B cell (primary cell): ENCODE measurements around the gene ATR. TPM values are rescaled to one million over a fixed set of nuclear protein-coding genes. Genes with fewer than 3 reads are reported as not detected.

Experiments
- ATAC-seq: fragments of 200-7000 bp; cut with Tn5 transposase; one replicate; pipeline ENCODE4 v1.10.0; 2021; ENCODE audit warnings: low read depth, mild to moderate bottlenecking, moderate number of reproducible peaks, moderate library complexity
- CTCF ChIA-PET: fragments of 350-600 bp; sonication (Branson Sonifier 250); formaldehyde crosslinking; loops from one replicate; lab custom pipeline; 2021; ENCODE audit warnings: antibody characterized with exemption, inconsistent platforms; lab: Charles Lee
- POLR2A ChIA-PET: fragments of 350-600 bp; sonication (Branson Sonifier 250); formaldehyde crosslinking; loops from one replicate; lab custom pipeline; 2021; ENCODE audit warnings: antibody characterized with exemption; lab: Charles Lee
- DNase-seq: peaks from one replicate; pipeline ENCODE4 v3.0.0; 2013
- H2AFZ ChIP-seq: 2 replicates; pipeline ENCODE4 v1.6.1; 2012; ENCODE audit warnings: mild to moderate bottlenecking, low read depth, low read length; ENCODE audit not compliant: insufficient read depth, poor library complexity, severe bottlenecking
- H3K27ac ChIP-seq, 2 donors: 1 replicate in 1 of 2; 2 replicates in 1 of 2; pipeline ENCODE4 v1.5.1; 2012 to 2013; ENCODE audit warnings: low read length in 2 of 2, mild to moderate bottlenecking in 2 of 2, moderate library complexity in 1 of 2
- H3K27me3 ChIP-seq, 4 experiments: fragments of 200-600 bp in 1 of 4; sonication (generic) in 1 of 4; replicated peaks in 1 of 4; 1 replicate in 2 of 4; 2 replicates in 2 of 4; pipeline versions ENCODE4 v1.6.1 to v1.7.0; 2013 to 2016; ENCODE audit warnings: low read length in 3 of 4, mild to moderate bottlenecking in 2 of 4, mixed read lengths in 1 of 4, moderate library complexity in 1 of 4; ENCODE audit not compliant: insufficient read depth in 4 of 4, control insufficient read depth in 3 of 4; ENCODE audit errors: control extremely low read depth in 1 of 4
- H3K36me3 ChIP-seq, 2 experiments: replicated peaks in 1 of 2; 1 replicate in 1 of 2; 2 replicates in 1 of 2; pipeline versions ENCODE4 v1.6.1 to v1.7.1; 2013; ENCODE audit warnings: low read length in 1 of 2; ENCODE audit not compliant: insufficient read depth in 2 of 2, control insufficient read depth in 1 of 2; ENCODE audit errors: control extremely low read depth in 1 of 2, extremely low read depth in 1 of 2
- H3K4me1 ChIP-seq, 2 donors: fragments of 200-600 bp in 1 of 2; sonication (generic) in 1 of 2; 1 replicate in 1 of 2; 2 replicates in 1 of 2; pipeline versions ENCODE4 v1.5.1 to v1.6.1; 2013 to 2017; ENCODE audit warnings: low read length in 2 of 2; ENCODE audit not compliant: control insufficient read depth in 2 of 2, insufficient read depth in 2 of 2
- H3K4me2 ChIP-seq: replicated peaks from 2 replicates; pipeline ENCODE3; 2012; ENCODE audit warnings: mild to moderate bottlenecking, low read depth, low read length; ENCODE audit not compliant: poor library complexity, severe bottlenecking
- H3K4me3 ChIP-seq, 5 experiments: fragments of 200-600 bp in 1 of 5; sonication (generic) in 1 of 5; 1 replicate in 3 of 5; 2 replicates in 2 of 5; pipeline versions ENCODE4 v1.5.1 to v1.7.0; 2011 to 2016; ENCODE audit warnings: low read length in 4 of 5, mild to moderate bottlenecking in 4 of 5, low read depth in 2 of 5, control low read depth in 1 of 5, moderate library complexity in 1 of 5; ENCODE audit not compliant: insufficient read depth in 1 of 5; ENCODE audit errors: control extremely low read depth in 1 of 5, extremely low read depth in 1 of 5
- H3K79me2 ChIP-seq: fragments of 200-600 bp; sonication (generic); one replicate; pipeline ENCODE4 v1.6.0; 2016; ENCODE audit warnings: low read length; ENCODE audit not compliant: control insufficient read depth, insufficient read depth
- H3K9ac ChIP-seq: fragments of 200-600 bp; sonication (generic); 2 replicates; pipeline ENCODE4 v1.6.1; 2017; ENCODE audit warnings: mild to moderate bottlenecking, low read length, moderate library complexity
- H3K9me3 ChIP-seq, 3 donors: one replicate each; pipeline versions ENCODE4 v1.6.1 to v1.7.1; 2013; ENCODE audit warnings: low read length in 2 of 3; ENCODE audit not compliant: control insufficient read depth in 2 of 3, insufficient read depth in 1 of 3; ENCODE audit errors: control extremely low read depth in 1 of 3
- H4K20me1 ChIP-seq: 2 replicates; pipeline ENCODE4 v1.6.0; 2012; ENCODE audit warnings: mild to moderate bottlenecking, low read length; ENCODE audit not compliant: insufficient read depth, control insufficient read depth, poor library complexity, severe bottlenecking
- H3K27ac Mint-ChIP-seq: one replicate; pipeline ENCODE4 v1.8.0; 2021; ENCODE audit warnings: mixed read lengths
- H3K27me3 Mint-ChIP-seq: one replicate; pipeline ENCODE4 v1.8.0; 2021; ENCODE audit warnings: mixed read lengths
- H3K4me1 Mint-ChIP-seq: one replicate; pipeline ENCODE4 v1.8.0; 2021; ENCODE audit warnings: mixed read lengths
- H3K4me3 Mint-ChIP-seq: one replicate; pipeline ENCODE4 v1.8.0; 2021; ENCODE audit warnings: mixed read lengths
- H3K9me3 Mint-ChIP-seq: one replicate; pipeline ENCODE4 v1.8.0; 2022; ENCODE audit warnings: mixed read lengths; ENCODE audit not compliant: insufficient read depth
- CTCF ChIP-seq: fragments of 200-600 bp; IDR thresholded peaks from one replicate; pipeline ENCODE4 v1.8.0; 2022; ENCODE audit warnings: antibody characterized with exemption, mild to moderate bottlenecking
- EZH2 ChIP-seq: IDR thresholded peaks from 2 replicates; pipeline ENCODE4 v1.6.1; 2012; ENCODE audit warnings: borderline replicate concordance, low read depth, mild to moderate bottlenecking, moderate library complexity, low read length; ENCODE audit not compliant: insufficient read depth, poor library complexity, severe bottlenecking
- WGBS: methylation state at CpG from one replicate; pipeline ENCODE4 v1.1.5; 2013; ENCODE audit warnings: missing lambda C conversion rate; ENCODE audit not compliant: insufficient coverage; 5-methylcytosine and 5-hydroxymethylcytosine counted together
- intact Hi-C: fragments of 100-400 bp; cut with micrococcal nuclease; formaldehyde crosslinking; loops from one replicate; pipeline ENCODE4 v1.10.0; 2022
- polyA plus RNA-seq: library from polyadenylated mRNA; depleted of rRNA; stranded (reverse); fragments of >200 nt; gene quantifications from 2 replicates; pipeline ENCODE4 v1.2.3, GENCODE V29; 2012
- total RNA-seq, 2 donors: library from RNA; stranded (reverse); fragments of 120-200 nt in 1 of 2; gene quantifications; 1 replicate in 1 of 2; 2 replicates in 1 of 2; pipeline versions ENCODE4 v1.2.3 to v1.2.4, GENCODE V29; 2013 to 2022

ATR gene
- total and polyA plus RNA-seq, 2 donors (not counting 1 experiment from before 2014, with no cell fraction given): 17.1 to 46.7 TPM

GRCh38 chr3:142618917-142619461 lies 40.5 kb upstream of the ATR start:
- WGBS: 100% methylated on average over 2 of the region's 3 CpGs
- no peak overlapping the region for H3K27ac ChIP-seq
- DNase-seq (no peak), ATAC-seq (no peak)
- intact Hi-C loops: no loop called here
- no peaks in the 10 kb centered on the region for H4K20me1 ChIP-seq
- H3K36me3 ChIP-seq: no peaks in the 10 kb centered on the region
- H3K4me3 ChIP-seq: no peak overlapping the region
- Mint-ChIP-seq H3K4me3 (no peak overlapping the region), H3K27me3 (no peaks in the 10 kb centered on the region), H3K27ac (no peak overlapping the region), H3K4me1 (no peaks in the 10 kb centered on the region), H3K9me3 (no peaks in the 10 kb centered on the region)
- no peaks in the 10 kb centered on the region for H3K79me2 ChIP-seq
- no peaks in the 10 kb centered on the region for H3K9me3 ChIP-seq
- H3K9ac ChIP-seq: no peak overlapping the region
- H2AFZ ChIP-seq: no peak overlapping the region
- H3K4me1 ChIP-seq: no peaks in the 10 kb centered on the region
- POLR2A ChIA-PET: no interaction called here
- no peak overlapping the region for H3K4me2 ChIP-seq
- TF ChIP-seq CTCF (no peak), EZH2 (no peak)
- CTCF ChIA-PET: no interaction called here
- H3K27me3 ChIP-seq: no peaks in the 10 kb centered on the region

- DNase-seq: no peak
- 80% methylated on average over 1 of the region's 2 CpGs for WGBS
- H3K36me3 ChIP-seq: no peaks in the 10 kb centered on the region
- no peaks in the 10 kb centered on the region for H3K27me3 ChIP-seq
- ChIA-PET POLR2A (no interaction called here), CTCF (no interaction called here)
- TF ChIP-seq EZH2: no peak
- no peak for TF ChIP-seq CTCF
- H3K79me2 ChIP-seq: no peaks in the 10 kb centered on the region
- H3K27ac Mint-ChIP-seq: no peak overlapping the region
- no peak overlapping the region for H3K9ac ChIP-seq
- H3K9me3 ChIP-seq: no peaks in the 10 kb centered on the region
- H3K4me3 ChIP-seq: no peak overlapping the region
- no peak overlapping the region for H2AFZ ChIP-seq
- H3K9me3 Mint-ChIP-seq: no peaks in the 10 kb centered on the region
- no peak overlapping the region for H3K4me3 Mint-ChIP-seq
- H3K4me1 Mint-ChIP-seq: no peaks in the 10 kb centered on the region
- H4K20me1 ChIP-seq: no peaks in the 10 kb centered on the region
- intact Hi-C loops: no loop called here
- H3K27me3 Mint-ChIP-seq: no peaks in the 10 kb centered on the region
- H3K4me2 ChIP-seq: no peak overlapping the region
- no peak overlapping the region for H3K27ac ChIP-seq
- no peaks in the 10 kb centered on the region for H3K4me1 ChIP-seq
- ATAC-seq: no peak
Observed at GRCh38 chr3:142615171-142615570, 36.6 kb upstream of the ATR start.
